Stomach (tissue), 9 donors: Measurements from ENCODE around the gene ADAMTS10. TPM values are rescaled to one million over a fixed set of nuclear protein-coding genes. Genes with fewer than 3 reads are reported as not detected.

Experiments
- DNase-seq, 2 donors: peaks; one replicate each; pipeline versions ENCODE4 v3.0.0 to v3.0.0-alpha.2; 2013 to 2019
- H3K27ac ChIP-seq, 5 donors: fragments of 200-600 bp in 4 of 5; sonication (generic) in 4 of 5; one replicate each; pipeline ENCODE4 v1.5.1; 2013 to 2019; ENCODE audit warnings: mild to moderate bottlenecking in 1 of 5, moderate library complexity in 1 of 5
- H3K27me3 ChIP-seq, 3 donors: fragments of 200-600 bp; sonication (generic); one replicate each; pipeline ENCODE4 v1.5.1; 2017 to 2019; ENCODE audit warnings: mixed run types in 1 of 3
- H3K36me3 ChIP-seq, 4 donors: fragments of 200-600 bp; sonication (generic); 1 replicate in 3 of 4; 2 replicates in 1 of 4; pipeline ENCODE4 v1.5.1; 2016 to 2019
- H3K4me1 ChIP-seq, 4 donors: fragments of 200-600 bp; sonication (generic); one replicate each; pipeline ENCODE4 v1.5.1; 2016 to 2019
- H3K4me3 ChIP-seq, 4 donors: fragments of 200-600 bp; sonication (generic) in 3 of 4; one replicate each; pipeline ENCODE4 v1.5.1; 2016 to 2019; ENCODE audit warnings: mild to moderate bottlenecking in 1 of 4
- H3K9me3 ChIP-seq, 4 donors: fragments of 200-600 bp; sonication (generic); one replicate each; pipeline ENCODE4 v1.5.1; 2016 to 2019
- CTCF ChIP-seq, 7 experiments: fragments of 450-650 bp in 4 of 7; fragments of 200-600 bp in 3 of 7; sonication (generic) in 3 of 7; IDR thresholded peaks; one replicate each; pipeline ENCODE4 v1.5.1; 2016 to 2019; ENCODE audit warnings: antibody characterized with exemption in 7 of 7, control low read depth in 2 of 7, mild to moderate bottlenecking in 1 of 7
- EP300 ChIP-seq: sonication (generic); formaldehyde crosslinking; IDR thresholded peaks from one replicate; pipeline ENCODE4 v1.6.1; 2017; ENCODE audit warnings: antibody characterized with exemption
- POLR2A ChIP-seq, 4 donors: fragments of 450-650 bp; IDR thresholded peaks; one replicate each; pipeline ENCODE4 v1.6.1; 2016; ENCODE audit warnings: antibody characterized with exemption in 4 of 4, control low read depth in 2 of 4, mild to moderate bottlenecking in 1 of 4, moderate library complexity in 1 of 4
- POLR2AphosphoS5 ChIP-seq, 3 donors: sonication (generic); formaldehyde crosslinking; IDR thresholded peaks; one replicate each; pipeline ENCODE4 v1.6.1; 2016; ENCODE audit warnings: antibody characterized with exemption in 3 of 3
- WGBS, 5 donors: extraction: QIAGEN DNeasy Blood & Tissue Kit in 3 of 5; methylation state at CpG; one replicate each; pipeline versions ENCODE4 v1.1.5 to v1.1.7; 2013 to 2018; 5-methylcytosine and 5-hydroxymethylcytosine counted together
- intact Hi-C: fragments of 100-400 bp; cut with DNase I; formaldehyde crosslinking; loops from one replicate; pipeline ENCODE4 v1.15.1; 2023; ENCODE audit warnings: low total_unique reads
- polyA plus RNA-seq, 3 donors: library from polyadenylated mRNA; stranded (reverse); fragments of 200-250 nt; gene quantifications; one replicate each; pipeline ENCODE4 v1.2.3, GENCODE V29; 2013
- total RNA-seq, 5 donors: library from RNA; depleted of rRNA; stranded (reverse); fragments of >200 nt; gene quantifications; one replicate each; pipeline versions ENCODE4 v1.1.0 to v1.2.3, GENCODE V29; 2014 to 2016
- donor health status: healthy with polysubstance abuse.
- donor health status: Bipolar disorder and iron deficiency.
- donor health status: healthy.

Gene ADAMTS10
- total and polyA plus RNA-seq, 8 donors = 1.9 to 28.5 (median 7.6) TPM

- Histone ChIP-seq H3K36me3 (no peaks in the 10 kb centered on the region), H3K27ac (no peak overlapping the region), H3K27me3 (peaks cover 0 to 60% (median 0%) of the 10 kb centered on the region in 3 donors), H3K4me3 (peak overlapping the region in 2 of 4 donors; percentile 12 to 35), H3K4me1 (peaks cover 0 to 7% (median 2%) of the 10 kb centered on the region in 4 donors), H3K9me3 (no peaks in the 10 kb centered on the region)
- peak; percentile 47 to 78 for DNase-seq
- TF ChIP-seq EP300 (no peak), POLR2AphosphoS5 (IDR thresholded peaks at IDR 0.05) (no peak), CTCF (IDR thresholded peaks at IDR 0.05) (peak in 6 of 7 experiments; percentile 76 to 98 (median 93)), POLR2A (IDR thresholded peaks at IDR 0.05) (no peak)
- 4 to 7% (median 6%) methylated on average over 14 to 15 of the region's 15 CpGs for WGBS, 5 donors
- intact Hi-C loops = loop anchor here (5.0 kb wide), 1 partner anchor 423 kb away; no protein-coding TSS in a partner anchor
These were observed 44.2 kb upstream of the ADAMTS10 start for GRCh38 chr19:8654591-8655339.

GRCh38 chr19:8648240-8648639 lies 37.7 kb upstream of the ADAMTS10 start:
- no peak for DNase-seq
- intact Hi-C loops = no loop called here
- H3K4me1 ChIP-seq = no peaks in the 10 kb centered on the region
- H3K27ac ChIP-seq = no peak overlapping the region
- 66 to 78% (median 70%) methylated on average over 6 of the region's 6 CpGs for WGBS, 5 donors
- no peak for TF ChIP-seq EP300
- no peak for TF ChIP-seq POLR2A (IDR thresholded peaks at IDR 0.05)
- no peak for TF ChIP-seq CTCF (IDR thresholded peaks at IDR 0.05)
- no peak for TF ChIP-seq POLR2AphosphoS5 (IDR thresholded peaks at IDR 0.05)
- H3K27me3 ChIP-seq = peaks cover 0 to 46% (median 7%) of the 10 kb centered on the region in 3 donors
- H3K9me3 ChIP-seq = no peaks in the 10 kb centered on the region
- no peak overlapping the region for H3K4me3 ChIP-seq
- no peaks in the 10 kb centered on the region for H3K36me3 ChIP-seq

- intact Hi-C loops = no loop called here
- Histone ChIP-seq H3K27ac (no peak overlapping the region), H3K4me1 (peaks cover 0 to 6% (median 2%) of the 10 kb centered on the region in 4 donors), H3K27me3 (peaks cover 0 to 41% (median 7%) of the 10 kb centered on the region in 3 donors), H3K36me3 (no peaks in the 10 kb centered on the region), H3K9me3 (peaks cover 0 to 13% (median 4%) of the 10 kb centered on the region in 4 donors), H3K4me3 (no peak overlapping the region)
- 61 to 77% (median 71%) methylated on average over 7 of the region's 7 CpGs for WGBS, 5 donors
- TF ChIP-seq POLR2AphosphoS5 (IDR thresholded peaks at IDR 0.05) = no peak
- TF ChIP-seq CTCF (IDR thresholded peaks at IDR 0.05) = no peak
- TF ChIP-seq POLR2A (IDR thresholded peaks at IDR 0.05) = no peak
- TF ChIP-seq EP300 = no peak
- DNase-seq = no peak
These were observed 33.5 kb upstream of the ADAMTS10 start for GRCh38 chr19:8643860-8644653.

- H3K36me3 ChIP-seq = no peaks in the 10 kb centered on the region
- WGBS, 5 donors = 69 to 83% (median 77%) methylated on average over 5 of the region's 5 CpGs
- no peak for DNase-seq
These were observed 32.0 kb upstream of the ADAMTS10 start for GRCh38 chr19:8642561-8642960.

More at GRCh38 chr19:8642561-8642960, 32.0 kb upstream of the ADAMTS10 start:
- Histone ChIP-seq H3K9me3 (peaks cover 0 to 13% (median 4%) of the 10 kb centered on the region in 4 donors), H3K27me3 (peaks cover 0 to 34% (median 7%) of the 10 kb centered on the region in 3 donors), H3K4me1 (peaks cover 0 to 10% (median 6%) of the 10 kb centered on the region in 4 donors), H3K27ac (no peak overlapping the region), H3K4me3 (no peak overlapping the region)
- TF ChIP-seq POLR2A (IDR thresholded peaks at IDR 0.05) (no peak), POLR2AphosphoS5 (IDR thresholded peaks at IDR 0.05) (no peak), CTCF (IDR thresholded peaks at IDR 0.05) (no peak), EP300 (no peak)
- intact Hi-C loops = no loop called here
